ENCODE results near the gene NFIX.
"Not testable (repeated sequence)": the region's sequence is repeated elsewhere in the genome, so short reads cannot be mapped to it uniquely, and the experiment has no call there.

Gene NFIX

GRCh38 chr19:12959481-12959880 is 35.8 kb upstream of the NFIX start:
- no peak for FAIRE-seq

GRCh38 chr19:12965017-12965811 is 30.1 kb upstream of the NFIX start:
- no peak for FAIRE-seq

GRCh38 chr19:12965812-12966135 is 29.5 kb upstream of the NFIX start:
- FAIRE-seq: no peak

- no peak for FAIRE-seq
Observed at GRCh38 chr19:12967907-12968306, 27.4 kb upstream of the NFIX start.

GRCh38 chr19:12969292-12969988 is 25.8 kb upstream of the NFIX start, which contains the start of gene DAND5:
DAND5 (plus strand) TSS chr19:12969576; CDS start chr19:12969661, 85 bp downstream.
- no peak for FAIRE-seq

- no peak for FAIRE-seq
Observed at GRCh38 chr19:12970070-12970820, 25.0 kb upstream of the NFIX start.

GRCh38 chr19:12973236-12973635 is 22.0 kb upstream of the NFIX start:
- no peak for FAIRE-seq

- no peak for FAIRE-seq
Observed at GRCh38 chr19:12974301-12975220, 20.7 kb upstream of the NFIX start.

GRCh38 chr19:12975221-12975741 is 20.0 kb upstream of the NFIX start:
- no peak for FAIRE-seq

GRCh38 chr19:12976109-12976508 is 19.2 kb upstream of the NFIX start:
- FAIRE-seq: not testable (repeated sequence)

- no peak for FAIRE-seq
Observed at GRCh38 chr19:12979974-12980373, 15.3 kb upstream of the NFIX start.

GRCh38 chr19:12982648-12983047 is 12.6 kb upstream of the NFIX start:
- no peak for FAIRE-seq

- FAIRE-seq: no peak
Observed at GRCh38 chr19:12983091-12983490, 12.2 kb upstream of the NFIX start.

GRCh38 chr19:12983542-12984142 is 11.6 kb upstream of the NFIX start:
- no peak for FAIRE-seq

GRCh38 chr19:12984143-12984627 is 11.1 kb upstream of the NFIX start:
- no peak for FAIRE-seq

GRCh38 chr19:12984683-12985048 is 10.6 kb upstream of the NFIX start:
- FAIRE-seq: no peak

GRCh38 chr19:12985049-12985776 is 10.1 kb upstream of the NFIX start:
- FAIRE-seq: no peak

- FAIRE-seq: no peak
Observed at GRCh38 chr19:12986726-12987125, 8.5 kb upstream of the NFIX start.

GRCh38 chr19:12987190-12987589 is 8.1 kb upstream of the NFIX start:
- no peak for FAIRE-seq

GRCh38 chr19:12987781-12988180 is 7.5 kb upstream of the NFIX start:
- no peak for FAIRE-seq

GRCh38 chr19:12990431-12990830 is 4.8 kb upstream of the NFIX start:
- FAIRE-seq: no peak
